ENCODE measurements around the gene CAMK2N1.

CAMK2N1 gene

GRCh38 chr1:20454004-20454403 lies 32.0 kb downstream of the CAMK2N1 start:
- no peak for DNase-seq
- intact Hi-C loops (cut with DNase I) = no loop called here

- intact Hi-C loops (cut with DNase I) = loop anchor here (5.0 kb wide), 1 partner anchor 37 kb away; the partner anchor contains the start of gene CAMK2N1
- no peak for DNase-seq
These were observed 36.2 kb downstream of the CAMK2N1 start for GRCh38 chr1:20449735-20450311.

GRCh38 chr1:20448671-20449071 lies 37.3 kb downstream of the CAMK2N1 start:
- intact Hi-C loops (cut with DNase I) = loop anchor here (5.0 kb wide), 1 partner anchor 39 kb away; the partner anchor contains the start of gene CAMK2N1
- DNase-seq = peak in 8 of 10 donors; percentile 49 to 93 (median 68)

GRCh38 chr1:20447794-20448193 lies 38.2 kb downstream of the CAMK2N1 start:
- peak in 1 of 10 donors; percentile 11 for DNase-seq
- intact Hi-C loops (cut with DNase I) = loop anchor here (5.0 kb wide), 1 partner anchor 40 kb away; the partner anchor contains the start of gene CAMK2N1

GRCh38 chr1:20446796-20447195 lies 39.2 kb downstream of the CAMK2N1 start:
- peak in 7 of 10 donors; percentile 17 to 94 (median 67) for DNase-seq
- intact Hi-C loops (cut with DNase I) = loop anchor here (5.0 kb wide), 1 partner anchor 41 kb away; the partner anchor contains the start of gene CAMK2N1

GRCh38 chr1:20445956-20446355 lies 40.1 kb downstream of the CAMK2N1 start:
- DNase-seq = peak in 1 of 10 donors; percentile 14
- intact Hi-C loops (cut with DNase I) = loop anchor here (5.0 kb wide), 1 partner anchor 41 kb away; the partner anchor contains the start of gene CAMK2N1

GRCh38 chr1:20443703-20444586 lies 42.1 kb downstream of the CAMK2N1 start:
- intact Hi-C loops (cut with DNase I) = no loop called here
- no peak for DNase-seq

GRCh38 chr1:20442920-20443625 lies 42.9 kb downstream of the CAMK2N1 start:
- DNase-seq = peak in 1 of 10 donors; percentile 71
- intact Hi-C loops (cut with DNase I) = no loop called here

GRCh38 chr1:20440785-20441200 lies 45.2 kb downstream of the CAMK2N1 start:
- peak; percentile 69 to 97 (median 81) for DNase-seq
- intact Hi-C loops (cut with DNase I) = no loop called here

GRCh38 chr1:20439282-20439681 lies 46.7 kb downstream of the CAMK2N1 start:
- intact Hi-C loops (cut with DNase I) = no loop called here
- no peak for DNase-seq

GRCh38 chr1:20437640-20438039 lies 48.4 kb downstream of the CAMK2N1 start:
- no peak for DNase-seq
- intact Hi-C loops (cut with DNase I) = no loop called here

GRCh38 chr1:20432891-20433290 lies 53.1 kb downstream of the CAMK2N1 start:
- intact Hi-C loops (cut with DNase I) = loop anchor here (5.0 kb wide), 3 partner anchors 51 to 71 kb away; no protein-coding TSS in a partner anchor
- no peak for DNase-seq

Measured in posterior cingulate gyrus (tissue), 11 donors.